Karpas-422 (cell line): ENCODE results near the gene FBXL20. TPM values are rescaled to one million over a fixed set of nuclear protein-coding genes. Genes with fewer than 3 reads are reported as not detected.

Experiments
- DNase-seq: peaks from one replicate; pipeline ENCODE4 v3.0.0-alpha.2; 2015
- H2AFZ ChIP-seq: fragments of 200-600 bp; sonication (generic); 2 replicates; pipeline ENCODE4 v1.6.1; 2014; ENCODE audit warnings: antibody characterized with exemption, low read length, mixed read lengths
- H3K27ac ChIP-seq: fragments of 200-600 bp; sonication (generic); 2 replicates; pipeline ENCODE4 v1.5.1; 2014; ENCODE audit warnings: mild to moderate bottlenecking, low read length, moderate library complexity
- H3K27me3 ChIP-seq: fragments of 200-600 bp; sonication (generic); 2 replicates; pipeline ENCODE4 v1.6.1; 2014; ENCODE audit warnings: low read length, mixed read lengths
- H3K36me3 ChIP-seq: fragments of 200-600 bp; sonication (generic); 2 replicates; pipeline ENCODE4 v1.6.1; 2014; ENCODE audit warnings: low read length, mixed read lengths; ENCODE audit not compliant: insufficient read depth
- H3K4me1 ChIP-seq: fragments of 200-600 bp; sonication (generic); 2 replicates; pipeline ENCODE4 v1.6.1; 2014; ENCODE audit warnings: mild to moderate bottlenecking, low read length, mixed read lengths
- H3K4me2 ChIP-seq: fragments of 200-600 bp; sonication (generic); 2 replicates; pipeline ENCODE4 v1.6.1; 2014; ENCODE audit warnings: low read length, low read depth, mild to moderate bottlenecking; ENCODE audit not compliant: poor library complexity, severe bottlenecking
- H3K4me3 ChIP-seq: fragments of 200-600 bp; sonication (generic); 2 replicates; pipeline ENCODE4 v1.5.1; 2014; ENCODE audit warnings: mild to moderate bottlenecking, antibody characterized with exemption, low read length, mixed read lengths
- H3K79me2 ChIP-seq: fragments of 200-600 bp; sonication (generic); 2 replicates; pipeline ENCODE4 v1.6.1; 2014; ENCODE audit warnings: mild to moderate bottlenecking, low read length, mixed read lengths
- H3K9ac ChIP-seq: fragments of 200-600 bp; sonication (generic); 2 replicates; pipeline ENCODE4 v1.6.0; 2014; ENCODE audit warnings: low read length
- H3K9me2 ChIP-seq: fragments of 200-600 bp; sonication (generic), shearing (Covaris generic); replicated peaks from 2 replicates; pipeline ENCODE4 v1.6.0; 2014; ENCODE audit warnings: mild to moderate bottlenecking, low read length, moderate library complexity; ENCODE audit not compliant: insufficient read depth
- H3K9me3 ChIP-seq: fragments of 300-700, 200-600 bp; sonication (generic); 2 replicates; pipeline ENCODE4 v1.6.1; 2014; ENCODE audit warnings: low read length, mixed read lengths
- H4K20me1 ChIP-seq: fragments of 200-600 bp; sonication (generic); 2 replicates; pipeline ENCODE4 v1.6.1; 2014; ENCODE audit warnings: mild to moderate bottlenecking, antibody characterized with exemption, low read length, low read depth; ENCODE audit not compliant: insufficient read depth
- total RNA-seq: library from RNA; depleted of rRNA; stranded (reverse); fragments of >200 nt; shearing (Covaris generic); gene quantifications from 2 replicates; pipeline ENCODE4 v1.2.3, GENCODE V29; 2014; ENCODE audit warnings: low replicate concordance

Gene FBXL20
- total RNA-seq, 1 experiment from 2014 or later: 27.0 TPM

DNA sequence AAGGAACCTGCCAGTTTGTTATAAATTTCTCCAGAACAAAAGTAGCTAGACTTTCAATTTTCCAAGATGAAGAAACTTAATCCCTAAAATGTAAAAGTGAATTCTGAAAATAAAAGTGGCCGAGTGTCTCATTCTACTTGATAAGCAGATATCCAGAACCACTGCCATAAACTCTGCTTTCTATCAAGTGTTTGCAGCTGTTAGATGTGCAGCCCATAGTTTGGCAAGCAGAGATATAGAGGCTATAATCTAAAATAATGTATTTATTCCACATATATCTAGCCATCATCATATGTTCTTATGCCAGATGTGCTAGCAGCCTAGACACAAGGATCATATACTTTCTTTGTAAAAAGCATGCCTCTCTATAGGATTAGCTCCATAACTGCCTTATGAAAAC is 14.7 kb upstream of the FBXL20 start:
- H3K4me1 ChIP-seq: no peaks in the 10 kb centered on the region
- H3K79me2 ChIP-seq: peaks cover 3% of the 10 kb centered on the region; the same call in 1 of the 2 replicates
- H3K9ac ChIP-seq: no peak overlapping the region
- no peak overlapping the region for H3K27ac ChIP-seq
- H3K4me2 ChIP-seq: no peak overlapping the region
- 0 out of 2 replicates have a peak, but pooled peaks cover 3% of the 10 kb centered on the region for H4K20me1 ChIP-seq
- H3K36me3 ChIP-seq: peaks cover 35% of the 10 kb centered on the region; the same call in 1 of the 2 replicates
- no peaks in the 10 kb centered on the region for H3K27me3 ChIP-seq
- H3K9me3 ChIP-seq: no peaks in the 10 kb centered on the region
- H2AFZ ChIP-seq: no peak overlapping the region
- no peak for DNase-seq
- no peaks in the 10 kb centered on the region for H3K9me2 ChIP-seq
- H3K4me3 ChIP-seq: no peak overlapping the region

DNA sequence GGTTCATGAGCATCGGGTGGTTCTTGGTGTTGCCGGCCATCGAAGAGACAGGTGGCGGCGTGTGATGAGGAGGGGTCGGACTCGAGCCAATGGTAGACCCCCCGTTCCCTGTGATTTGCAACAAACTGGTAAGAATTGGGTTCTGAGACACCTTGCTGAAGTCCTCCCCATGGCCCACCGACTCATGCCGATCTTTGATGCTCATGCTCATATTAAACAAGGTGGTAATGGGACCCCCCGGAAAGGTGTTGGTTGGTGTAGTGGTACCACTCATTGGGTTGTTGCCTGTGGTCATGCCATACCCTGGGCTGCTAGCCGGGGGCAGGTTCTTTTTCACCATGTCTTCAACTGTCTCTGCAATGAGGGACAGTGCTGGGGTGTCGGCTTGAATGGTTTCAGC is 8.9 kb upstream of the FBXL20 start:
- H3K27ac ChIP-seq: no peak overlapping the region
- no peak overlapping the region for H3K4me3 ChIP-seq
- H3K79me2 ChIP-seq: no peaks in the 10 kb centered on the region
- H3K9me2 ChIP-seq: no peaks in the 10 kb centered on the region
- no peak overlapping the region for H3K9ac ChIP-seq
- DNase-seq: no peak
- no peaks in the 10 kb centered on the region for H3K9me3 ChIP-seq
- H4K20me1 ChIP-seq: no peaks in the 10 kb centered on the region
- no peaks in the 10 kb centered on the region for H3K27me3 ChIP-seq
- H2AFZ ChIP-seq: no peak overlapping the region
- no peaks in the 10 kb centered on the region for H3K4me1 ChIP-seq
- peaks cover 47% of the 10 kb centered on the region for H3K36me3 ChIP-seq
- no peak overlapping the region for H3K4me2 ChIP-seq

DNA sequence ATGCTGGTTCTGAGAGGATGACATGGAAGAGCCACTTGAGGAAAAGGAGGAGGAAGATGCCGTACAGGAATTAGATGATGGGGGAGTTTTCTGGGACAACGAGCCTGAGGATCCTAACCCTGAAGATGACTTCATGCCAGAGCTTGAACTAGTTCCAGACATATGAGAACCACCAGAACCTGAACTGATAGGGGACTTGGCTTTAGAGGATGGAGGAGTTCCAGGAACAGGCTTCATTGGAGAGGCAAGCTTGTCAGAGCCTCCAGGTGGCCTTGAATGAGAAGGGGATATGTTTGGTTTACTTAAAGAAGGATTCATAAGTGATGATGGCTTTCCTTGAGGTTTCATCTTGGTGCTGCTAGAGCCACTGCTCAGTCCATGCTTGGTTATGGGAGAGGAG is 6.9 kb upstream of the FBXL20 start:
- Histone ChIP-seq H3K9ac (no peak overlapping the region), H3K9me3 (no peaks in the 10 kb centered on the region), H3K9me2 (no peaks in the 10 kb centered on the region), H3K4me1 (no peaks in the 10 kb centered on the region), H4K20me1 (no peaks in the 10 kb centered on the region), H3K36me3 (peaks cover 37% of the 10 kb centered on the region), H3K4me3 (no peak overlapping the region), H3K4me2 (no peak overlapping the region), H3K27ac (no peak overlapping the region), H3K27me3 (no peaks in the 10 kb centered on the region), H2AFZ (no peak overlapping the region), H3K79me2 (no peaks in the 10 kb centered on the region)
- no peak for DNase-seq

DNA sequence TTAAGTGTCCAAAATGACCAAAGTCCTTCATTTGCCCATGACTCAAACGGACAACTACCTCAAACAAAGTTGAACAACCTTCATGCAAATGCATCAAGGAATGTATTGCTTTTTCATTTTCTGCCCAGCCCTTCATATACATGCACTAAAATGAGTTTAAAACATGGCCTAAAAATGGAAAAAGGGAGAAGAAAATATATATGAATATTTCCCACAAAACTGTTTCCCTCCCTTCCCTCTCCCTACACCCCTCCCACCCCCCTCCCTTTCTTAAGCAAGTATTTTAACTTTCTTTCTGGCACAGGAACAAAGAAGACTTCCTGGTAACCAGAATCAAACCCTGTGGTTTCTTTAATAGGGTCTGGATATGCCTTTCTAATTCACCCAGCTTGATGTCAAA is 5.5 kb upstream of the FBXL20 start:
- no peak for DNase-seq
- Histone ChIP-seq H3K4me1 (peaks cover 5% of the 10 kb centered on the region), H3K9me3 (no peaks in the 10 kb centered on the region), H3K27ac (no peak overlapping the region), H3K9ac (no peak overlapping the region), H3K4me2 (no peak overlapping the region), H2AFZ (no peak overlapping the region), H3K79me2 (0 out of 2 replicates have a peak, but pooled peaks cover under 1% of the 10 kb centered on the region), H3K27me3 (no peaks in the 10 kb centered on the region), H4K20me1 (peaks cover 3% of the 10 kb centered on the region; the same call in 1 of the 2 replicates), H3K36me3 (peaks cover 35% of the 10 kb centered on the region), H3K9me2 (no peaks in the 10 kb centered on the region), H3K4me3 (no peak overlapping the region)

DNA sequence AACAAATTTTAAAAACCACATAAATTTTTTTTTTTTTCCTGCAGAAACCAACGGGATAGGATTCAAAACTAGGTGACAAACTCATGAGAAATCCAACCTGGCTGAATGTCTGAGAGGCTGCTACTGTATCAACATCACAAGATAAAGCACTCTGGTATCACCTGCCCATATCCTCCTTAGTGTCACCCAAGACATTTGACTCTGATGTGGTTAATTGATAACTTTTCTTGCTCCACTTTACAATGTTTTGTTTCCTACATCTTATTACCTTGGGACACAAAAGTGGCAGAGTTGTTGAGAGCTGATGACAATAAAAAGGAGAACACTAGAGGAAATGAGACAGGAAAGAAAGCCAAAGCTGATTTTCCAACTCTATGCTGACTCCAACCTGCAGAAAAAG is 4.0 kb upstream of the FBXL20 start:
- Histone ChIP-seq H3K4me1 (peaks cover 9% of the 10 kb centered on the region), H2AFZ (no peak overlapping the region), H3K9ac (no peak overlapping the region), H3K9me3 (no peaks in the 10 kb centered on the region), H3K27ac (no peak overlapping the region), H4K20me1 (peaks cover 3% of the 10 kb centered on the region; the same call in 1 of the 2 replicates), H3K4me3 (no peak overlapping the region), H3K27me3 (no peaks in the 10 kb centered on the region), H3K79me2 (peaks cover 14% of the 10 kb centered on the region), H3K36me3 (peaks cover 31% of the 10 kb centered on the region), H3K9me2 (no peaks in the 10 kb centered on the region), H3K4me2 (no peak overlapping the region)
- no peak for DNase-seq

DNA sequence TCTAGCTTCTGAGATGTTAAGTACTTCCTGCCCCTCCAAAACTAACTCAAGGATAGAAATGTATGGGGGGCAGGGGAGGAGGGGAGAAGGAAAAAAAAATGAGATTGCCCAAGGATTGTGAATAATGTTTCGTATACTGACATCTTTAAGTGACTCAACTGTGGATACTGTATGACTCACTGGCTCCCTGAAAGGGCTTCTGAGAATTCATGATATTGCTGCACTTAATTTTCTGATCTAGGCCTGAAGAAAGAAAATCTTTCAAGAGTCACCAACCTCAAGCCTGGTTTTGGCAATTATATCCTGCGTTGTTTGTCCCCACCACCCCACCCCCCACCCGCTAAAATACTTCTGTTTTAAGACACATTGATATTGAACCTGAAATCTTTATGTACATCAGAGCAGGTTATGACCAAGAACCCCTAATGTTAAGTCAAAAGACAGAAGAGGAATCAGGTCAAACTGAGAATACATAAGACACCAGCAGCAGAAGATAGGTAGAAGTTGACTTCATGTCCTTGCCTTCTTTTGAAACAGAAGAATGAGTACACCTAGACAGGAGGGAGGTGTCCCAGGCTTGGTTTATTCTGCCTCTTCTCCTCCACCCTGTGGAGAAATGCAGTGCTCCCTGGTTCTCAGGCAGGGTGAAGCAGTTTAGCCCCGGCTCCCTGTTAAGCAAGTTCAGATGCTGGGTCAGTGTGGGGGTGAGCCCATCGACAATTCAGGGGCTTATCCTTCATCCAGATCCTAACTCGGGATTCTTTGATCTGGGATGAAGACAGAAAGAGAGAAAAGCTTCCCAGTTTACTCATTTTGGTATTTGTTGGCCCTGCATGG is 3.3 kb upstream of the FBXL20 start:
- H2AFZ ChIP-seq: no peak overlapping the region
- peaks cover 21% of the 10 kb centered on the region for H3K79me2 ChIP-seq
- H3K4me2 ChIP-seq: no peak overlapping the region
- H3K9me3 ChIP-seq: no peaks in the 10 kb centered on the region
- H3K9me2 ChIP-seq: no peaks in the 10 kb centered on the region
- H3K4me1 ChIP-seq: peaks cover 15% of the 10 kb centered on the region
- DNase-seq: no peak
- peaks cover 3% of the 10 kb centered on the region; the same call in 1 of the 2 replicates for H4K20me1 ChIP-seq
- no peak overlapping the region for H3K4me3 ChIP-seq
- no peak overlapping the region for H3K27ac ChIP-seq
- peaks cover 24% of the 10 kb centered on the region; the same call in 1 of the 2 replicates for H3K36me3 ChIP-seq
- H3K9ac ChIP-seq: no peak overlapping the region
- H3K27me3 ChIP-seq: no peaks in the 10 kb centered on the region

DNA sequence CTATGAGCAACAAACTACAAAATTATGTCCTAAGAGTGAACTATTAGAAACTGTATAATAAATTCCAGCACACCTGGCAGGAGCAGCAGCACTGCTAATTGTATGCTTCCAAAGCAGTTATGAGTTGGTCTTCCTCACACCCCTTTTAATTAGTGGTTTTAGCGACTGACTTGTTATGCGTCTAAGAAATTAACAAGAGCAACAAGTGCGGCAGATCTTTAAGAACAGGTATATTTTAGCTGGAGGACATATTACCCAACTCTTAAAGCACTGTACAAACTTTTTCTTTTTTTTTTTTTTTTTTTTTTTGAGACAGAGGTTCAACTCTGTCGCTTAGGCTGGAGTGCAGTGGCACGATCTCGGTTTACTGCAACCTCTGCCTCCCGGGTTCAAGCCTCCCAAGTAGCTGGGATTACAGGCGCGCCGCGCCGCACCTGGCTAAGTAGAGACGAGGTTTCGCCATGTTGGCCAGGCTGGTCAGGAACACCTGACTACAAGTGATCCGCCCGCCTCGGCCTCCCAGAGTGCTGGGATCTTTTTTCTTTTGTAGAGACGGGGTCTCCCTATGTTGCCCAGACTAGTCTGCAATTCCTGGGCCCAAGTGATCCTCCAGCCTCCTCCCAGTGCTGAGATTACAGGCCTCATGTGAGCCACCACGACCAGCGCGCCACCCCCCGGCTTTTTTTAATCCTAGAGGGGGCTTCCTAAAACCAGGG is 1.6 kb upstream of the FBXL20 start:
- no peak for DNase-seq

DNA sequence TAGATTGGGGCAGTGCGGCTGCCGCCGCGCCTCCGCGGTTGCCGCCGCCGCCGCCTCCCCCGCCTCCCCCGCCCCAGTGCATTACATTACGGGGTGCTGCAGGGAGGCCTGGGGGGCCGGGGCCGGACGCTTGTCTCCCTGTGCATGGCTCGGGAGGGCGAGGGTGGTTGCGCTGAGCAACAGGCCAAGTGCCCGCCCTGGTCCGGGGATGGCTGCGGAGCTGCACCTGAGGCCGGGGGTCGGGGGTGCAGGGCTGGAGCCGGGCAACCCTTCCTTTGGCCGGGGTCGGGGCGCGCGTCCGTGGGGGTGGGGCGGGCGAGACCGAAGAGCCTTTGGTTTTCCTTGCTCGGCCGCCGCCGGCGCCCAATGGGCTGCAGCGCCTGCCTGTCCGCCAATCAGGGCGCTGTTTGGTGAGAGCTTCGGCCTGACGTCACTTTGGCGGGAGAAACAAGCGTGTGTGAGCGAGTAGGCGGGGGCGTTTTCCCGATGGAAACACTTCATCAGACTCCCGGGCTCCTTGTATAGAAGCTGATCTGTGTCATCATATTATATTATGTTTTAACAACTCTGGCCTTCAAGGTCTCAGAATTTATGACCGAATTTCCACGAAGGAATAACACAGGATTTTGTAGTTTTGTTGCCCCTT is 941 bp upstream of the FBXL20 start:
- no peaks in the 10 kb centered on the region for H3K9me3 ChIP-seq
- DNase-seq: peak; percentile 97
- peak overlapping the region; percentile 95 for H2AFZ ChIP-seq
- H3K27me3 ChIP-seq: no peaks in the 10 kb centered on the region
- peaks cover 45% of the 10 kb centered on the region for H3K79me2 ChIP-seq
- peak overlapping the region; percentile 99 for H3K4me3 ChIP-seq
- peak overlapping the region; percentile 86 for H3K4me2 ChIP-seq
- H3K27ac ChIP-seq: peak overlapping the region; percentile 80
- H3K4me1 ChIP-seq: peaks cover 34% of the 10 kb centered on the region
- H3K9ac ChIP-seq: peak overlapping the region; percentile 92
- peaks cover 3% of the 10 kb centered on the region; the same call in 1 of the 2 replicates for H4K20me1 ChIP-seq
- H3K36me3 ChIP-seq: peaks cover 14% of the 10 kb centered on the region; the same call in 1 of the 2 replicates
- no peaks in the 10 kb centered on the region for H3K9me2 ChIP-seq

More for the DNA sequence above, 1.6 kb upstream of the FBXL20 start:
- Histone ChIP-seq H3K79me2 (peaks cover 38% of the 10 kb centered on the region), H2AFZ (no peak overlapping the region), H3K36me3 (peaks cover 14% of the 10 kb centered on the region; the same call in 1 of the 2 replicates), H3K4me3 (peak overlapping the region; percentile 99), H3K4me1 (peaks cover 30% of the 10 kb centered on the region), H3K9ac (no peak overlapping the region), H3K27me3 (no peaks in the 10 kb centered on the region), H3K4me2 (peak overlapping the region; percentile 86), H3K9me2 (no peaks in the 10 kb centered on the region), H3K9me3 (no peaks in the 10 kb centered on the region), H4K20me1 (peaks cover 3% of the 10 kb centered on the region; the same call in 1 of the 2 replicates), H3K27ac (no peak overlapping the region)
